HG03469 (cell line): ENCODE results near the gene SAFB2.

Experiments used
- ATAC-seq: cut with Tn5 transposase; IDR thresholded peaks from one replicate; pipeline ENCODE4 v1.9.1; 2021; ENCODE audit warnings: mild to moderate bottlenecking, moderate library complexity, moderate number of reproducible peaks; ENCODE audit not compliant: unreplicated experiment

SAFB2 gene

DNA sequence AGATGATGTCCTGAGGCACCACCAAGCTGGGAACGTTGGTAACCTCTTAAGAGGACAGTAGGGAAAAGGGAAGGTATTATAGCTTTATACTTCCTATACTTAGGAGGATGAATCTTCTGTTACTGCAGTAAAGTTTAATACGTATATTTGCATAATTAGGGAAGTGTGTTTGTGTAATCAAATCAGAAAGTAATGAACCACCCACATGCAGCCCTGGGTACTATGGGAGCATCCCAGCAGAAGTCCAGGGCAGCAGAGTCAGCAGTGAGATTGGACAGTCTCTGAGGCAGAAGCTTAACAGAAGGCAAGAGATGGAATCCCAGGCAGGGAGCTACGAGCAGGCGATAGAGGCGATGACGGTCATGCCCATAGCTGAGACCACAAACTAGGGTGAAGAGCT is 12.9 kb upstream of the SAFB2 start:
- ATAC-seq: no peak

DNA sequence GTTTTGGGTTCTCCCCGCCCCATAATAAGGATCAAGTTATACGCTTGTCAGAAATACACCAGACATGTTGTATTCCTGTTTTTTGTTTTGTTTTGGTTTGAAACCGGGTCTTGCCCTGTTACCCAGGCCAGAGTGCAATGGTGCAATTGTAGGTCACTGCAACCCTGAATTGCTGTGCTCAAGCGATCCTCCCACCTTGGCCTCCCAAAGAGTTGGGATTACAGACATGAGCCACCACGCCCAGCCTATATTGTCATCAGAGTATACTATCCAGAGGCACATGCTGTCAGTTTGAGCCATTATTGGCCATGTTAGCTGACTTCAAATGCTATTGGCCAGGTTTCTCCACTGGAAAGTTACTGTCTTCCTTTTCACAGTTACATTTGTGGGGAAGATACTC is 10.1 kb upstream of the SAFB2 start:
- ATAC-seq: no peak

DNA sequence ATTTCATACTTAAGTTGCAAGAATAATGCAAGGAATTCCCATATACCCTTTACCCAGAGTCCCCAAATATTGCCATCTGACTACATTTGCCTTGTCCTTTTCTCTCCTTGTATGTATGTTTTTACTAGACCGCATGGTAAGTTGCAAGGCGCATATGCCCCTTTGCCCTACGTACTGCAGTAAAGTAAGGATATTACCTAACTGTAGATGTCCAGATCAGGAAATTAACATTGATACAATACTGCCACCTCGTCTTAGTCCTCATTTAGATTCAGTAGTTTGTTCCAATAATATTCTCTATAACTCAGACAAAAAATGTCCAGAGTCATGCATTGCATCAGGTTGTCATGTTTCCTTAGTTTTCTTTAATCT is 9.7 kb upstream of the SAFB2 start:
- ATAC-seq: no peak

DNA sequence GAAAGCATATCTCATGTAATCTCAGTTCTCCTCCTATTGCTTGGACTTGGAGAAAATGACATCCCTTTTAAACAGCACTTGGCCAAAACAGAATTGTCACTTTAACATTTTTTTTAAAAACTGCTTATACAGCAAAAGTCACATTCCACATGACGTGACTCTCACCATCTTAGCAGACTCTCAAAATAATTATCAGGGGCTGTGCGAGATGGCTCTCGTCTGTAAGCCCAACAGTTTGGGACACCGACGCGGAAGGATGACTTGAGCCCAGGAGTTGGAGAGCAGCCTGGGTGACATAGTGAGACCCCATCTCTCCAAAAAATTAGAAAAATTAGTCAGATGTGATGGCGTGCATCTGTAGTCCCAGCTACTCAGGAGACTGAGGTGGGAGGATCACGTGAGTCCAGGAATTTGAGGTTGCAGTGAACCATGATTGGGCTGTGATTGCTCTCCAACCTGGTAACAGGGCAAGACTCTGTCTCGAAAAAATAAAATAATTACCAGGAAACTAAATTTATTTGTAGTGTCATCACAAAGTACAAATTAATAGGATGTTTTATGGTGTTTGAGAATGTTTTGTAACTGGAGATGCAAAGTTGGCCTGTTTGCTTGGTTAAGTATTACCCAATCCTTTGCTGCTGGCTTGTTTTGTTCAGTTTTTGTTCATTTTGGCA is 9.1 kb upstream of the SAFB2 start:
- ATAC-seq: no peak

DNA sequence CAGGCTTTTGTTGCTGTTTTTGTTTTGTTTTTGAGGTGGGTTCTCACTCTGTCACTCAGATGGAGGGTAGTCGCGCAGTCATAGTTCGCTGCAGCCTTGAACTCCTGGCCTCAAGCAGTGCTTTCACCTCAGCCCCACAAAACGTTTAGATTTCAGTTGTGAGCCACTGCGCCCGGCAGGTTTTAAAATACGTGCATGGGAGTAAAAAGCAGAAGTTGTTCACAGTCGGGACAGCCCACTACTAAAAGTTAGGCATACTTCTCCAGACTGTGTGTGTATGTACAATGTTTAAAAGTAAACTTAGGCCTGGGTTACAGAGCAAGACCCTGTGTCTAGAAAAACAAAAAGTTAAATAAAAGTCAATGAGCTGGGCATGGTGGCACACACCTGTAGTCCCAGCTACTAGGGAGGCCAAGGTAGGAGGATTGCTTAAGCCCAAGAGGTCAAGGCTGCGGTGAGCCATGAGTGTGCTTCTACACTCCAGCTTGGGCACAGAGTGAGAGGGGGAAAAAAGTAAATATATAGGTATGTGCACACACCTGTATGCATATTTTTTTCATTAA is 6.4 kb upstream of the SAFB2 start:
- ATAC-seq: no peak

DNA sequence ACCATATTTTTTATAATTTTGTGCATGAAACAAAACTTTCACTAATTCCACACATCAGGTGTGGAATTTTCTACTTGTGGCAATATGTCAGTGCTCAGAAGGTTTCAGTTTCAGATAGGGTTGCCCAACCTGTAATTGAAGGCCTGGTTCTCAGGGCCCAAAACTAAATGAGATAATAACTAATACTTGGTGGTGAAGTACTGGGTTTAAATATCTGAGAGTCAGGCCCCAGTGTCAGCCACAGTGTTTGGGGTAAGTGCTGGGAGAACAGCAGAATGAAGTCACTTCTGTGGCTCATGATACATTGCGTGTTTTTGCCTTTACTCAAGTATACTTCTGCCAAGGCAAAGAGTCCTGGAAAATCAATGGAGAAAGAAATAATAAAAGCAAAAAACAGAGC is 5.9 kb upstream of the SAFB2 start:
- ATAC-seq: no peak

DNA sequence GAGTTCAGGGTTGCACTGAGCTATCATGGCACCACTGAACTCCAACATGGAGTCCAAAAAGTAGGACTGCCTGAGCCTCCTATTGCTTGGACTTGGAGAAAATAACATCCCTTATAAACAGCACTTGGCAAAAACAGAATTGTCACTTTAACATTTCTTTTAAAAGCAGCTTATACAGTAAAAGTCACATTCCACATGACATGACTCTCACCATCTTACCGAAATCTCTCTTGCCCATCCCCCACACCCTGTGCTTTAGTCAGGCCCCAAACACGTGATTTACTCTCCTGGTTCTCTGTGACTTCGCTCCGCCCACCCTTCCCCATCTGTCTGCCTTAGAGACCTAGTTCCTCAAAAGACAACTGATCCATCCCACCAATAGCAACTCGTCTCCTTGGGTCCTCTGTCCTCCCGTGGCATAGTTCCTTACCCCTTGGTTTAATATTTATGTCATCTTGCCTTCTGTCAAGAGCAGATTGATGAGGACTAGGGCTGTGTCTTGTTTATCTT is 4.9 kb upstream of the SAFB2 start:
- no peak for ATAC-seq

DNA sequence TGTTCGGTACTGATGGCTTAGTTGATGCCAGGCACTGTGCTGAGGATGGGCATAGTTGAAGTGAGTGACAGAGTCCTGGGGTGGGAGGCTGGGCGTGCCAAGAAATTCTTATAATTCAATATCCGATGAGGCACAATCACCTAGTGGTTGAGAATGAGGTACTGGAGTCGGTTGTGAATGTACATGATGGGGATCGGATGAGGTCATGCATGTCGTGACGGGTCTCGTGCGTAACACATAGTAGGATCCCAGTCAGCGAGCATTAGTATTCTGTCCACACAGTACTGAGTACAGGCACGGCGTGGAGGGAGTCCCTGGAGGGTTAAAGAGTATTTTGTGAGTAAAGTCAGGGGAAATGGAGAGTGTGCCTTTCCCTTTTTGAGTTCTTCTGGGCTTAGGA is 3.1 kb upstream of the SAFB2 start:
- ATAC-seq: no peak

DNA sequence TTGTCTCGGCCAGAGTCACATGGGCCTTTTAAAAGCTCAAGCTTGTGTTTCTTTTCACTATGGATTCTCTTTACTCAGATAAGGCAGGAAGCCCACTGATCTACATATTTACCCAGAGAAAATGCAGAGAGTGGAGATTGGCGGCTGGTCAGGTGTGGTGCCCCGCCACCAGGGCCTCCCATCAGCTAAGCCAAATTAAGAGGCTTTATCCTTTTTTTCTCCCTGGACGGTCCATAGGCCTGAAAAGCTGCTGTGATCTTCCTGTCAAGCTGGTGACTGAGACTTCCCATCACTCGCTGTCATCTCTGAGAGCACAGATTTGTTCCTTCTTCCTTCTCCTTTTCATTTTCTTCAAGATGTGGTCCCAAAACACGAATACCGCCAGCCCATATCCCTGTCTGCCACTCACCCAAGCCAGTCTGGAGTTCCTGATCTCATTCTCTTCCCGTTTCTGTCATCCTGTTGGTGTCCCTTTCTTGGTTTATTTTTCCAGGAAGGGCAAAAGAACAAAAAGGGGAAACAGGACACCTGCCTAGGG is 2.2 kb upstream of the SAFB2 start:
- no peak for ATAC-seq

DNA sequence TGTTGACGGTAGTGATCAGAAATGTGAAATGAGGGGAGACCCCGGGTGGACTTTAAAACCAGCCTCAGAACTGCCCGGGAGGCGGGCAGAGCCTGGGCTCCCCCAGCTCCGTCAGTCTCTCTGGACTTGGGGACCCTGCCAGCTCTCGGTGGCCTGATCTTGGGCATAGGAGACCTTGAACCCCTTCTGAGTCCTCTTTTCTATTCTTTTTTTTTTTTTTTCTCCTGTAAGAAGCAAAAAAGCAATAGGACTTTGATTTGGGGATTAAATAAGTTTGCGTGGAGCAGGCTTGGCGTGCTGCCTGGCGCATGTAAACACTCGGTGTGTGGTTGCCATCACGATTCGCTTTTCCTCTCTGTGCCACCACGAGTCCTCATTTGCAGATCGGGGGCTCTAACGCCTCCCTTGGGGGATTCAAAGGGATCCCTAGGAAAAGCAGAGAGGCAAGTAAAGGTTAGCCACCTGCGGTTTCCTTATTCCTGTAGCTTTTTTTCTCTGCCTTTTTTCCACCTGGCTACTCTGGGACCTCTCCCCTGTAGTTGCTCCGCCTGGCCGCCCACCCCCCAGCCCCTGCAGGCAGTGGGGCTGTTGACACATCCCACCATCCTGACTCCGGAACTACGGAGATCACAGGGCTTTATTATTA is 1.6 kb upstream of the SAFB2 start:
- no peak for ATAC-seq

DNA sequence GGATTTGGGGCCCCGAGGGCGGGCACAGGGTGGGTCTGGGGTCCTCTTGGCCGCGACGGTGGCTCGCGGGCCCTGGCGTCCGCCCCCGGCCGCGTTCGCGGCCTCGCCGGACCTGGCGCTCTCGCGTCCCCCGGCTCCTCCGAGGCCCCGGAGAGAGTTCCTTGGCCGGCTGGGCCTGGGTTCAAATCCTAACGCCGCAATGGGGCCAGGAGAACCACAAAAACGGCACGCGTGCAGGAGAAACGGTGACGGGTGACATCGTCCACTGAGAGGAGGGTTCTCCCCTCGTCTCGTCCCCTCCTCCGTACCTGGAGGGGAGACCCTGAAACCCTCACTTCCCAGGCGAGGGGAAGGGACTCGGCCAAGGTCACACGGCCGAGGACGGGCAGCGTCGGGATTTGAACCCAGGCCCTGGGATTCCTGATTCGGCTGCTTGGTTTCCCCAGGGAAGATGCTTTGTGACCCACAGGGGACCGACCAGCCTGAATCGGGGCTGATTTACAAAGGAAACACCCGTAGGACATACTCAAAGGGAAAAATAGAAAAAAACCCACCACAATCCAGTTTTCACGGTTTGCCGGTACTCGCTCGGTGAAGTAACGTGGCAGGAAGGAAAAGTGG is 931 bp upstream of the SAFB2 start:
- no peak for ATAC-seq

DNA sequence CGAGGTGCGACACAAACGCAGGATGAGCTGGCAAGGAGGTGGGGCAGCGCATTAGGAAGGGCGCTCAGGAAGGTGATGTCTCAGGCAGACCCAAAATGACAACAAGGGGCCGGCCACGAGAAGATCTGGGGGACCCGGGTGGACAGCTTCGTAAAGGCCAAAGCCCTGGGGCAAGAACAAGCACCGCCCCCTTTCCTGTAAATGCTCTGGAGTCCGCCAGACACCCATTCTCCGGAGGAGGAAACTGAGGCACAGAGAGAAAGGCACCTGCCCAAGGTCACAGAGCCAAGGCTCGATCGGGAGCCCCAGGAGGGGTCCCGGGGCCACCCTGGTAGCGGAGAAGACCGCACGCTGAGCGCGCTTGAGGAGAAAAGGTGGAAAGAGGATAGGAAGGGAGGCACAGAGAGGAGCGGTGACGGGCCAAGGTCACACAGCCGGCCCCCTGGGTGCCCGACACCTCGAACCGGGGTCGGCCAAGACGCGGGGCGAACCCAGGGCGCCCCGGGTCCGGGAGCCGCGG is 571 bp downstream of the SAFB2 start:
- no peak for ATAC-seq

DNA sequence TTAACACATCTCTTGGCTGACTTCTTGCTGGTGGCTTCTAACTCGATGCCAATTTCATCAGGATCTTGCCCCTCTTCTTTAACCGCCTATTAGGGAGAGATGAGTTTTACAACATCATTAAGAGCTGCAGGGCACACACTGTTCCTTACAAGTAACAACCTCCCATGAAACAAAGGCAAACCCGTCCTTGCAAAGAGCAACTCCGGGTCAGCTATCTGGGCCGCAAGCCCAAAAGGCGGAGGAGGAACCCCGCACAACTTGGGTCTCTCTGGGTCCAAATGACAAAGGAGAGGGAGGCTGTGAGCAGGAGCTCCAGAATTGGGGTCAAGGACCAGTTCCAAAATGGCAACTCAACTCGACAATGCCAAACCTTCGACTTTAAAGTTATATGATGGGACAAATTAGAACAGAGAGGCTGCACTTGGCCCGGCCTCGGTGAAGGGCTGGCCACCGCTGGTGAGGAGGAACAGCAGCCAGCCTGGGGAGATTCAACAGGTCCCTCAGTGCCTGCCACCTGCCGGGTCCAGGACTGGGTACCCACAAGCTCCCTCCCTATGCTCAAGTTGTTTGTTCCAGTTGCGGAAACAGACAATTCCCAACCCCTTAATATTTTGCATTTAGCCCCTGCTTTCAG is 1.1 kb downstream of the SAFB2 start:
- ATAC-seq: no peak

DNA sequence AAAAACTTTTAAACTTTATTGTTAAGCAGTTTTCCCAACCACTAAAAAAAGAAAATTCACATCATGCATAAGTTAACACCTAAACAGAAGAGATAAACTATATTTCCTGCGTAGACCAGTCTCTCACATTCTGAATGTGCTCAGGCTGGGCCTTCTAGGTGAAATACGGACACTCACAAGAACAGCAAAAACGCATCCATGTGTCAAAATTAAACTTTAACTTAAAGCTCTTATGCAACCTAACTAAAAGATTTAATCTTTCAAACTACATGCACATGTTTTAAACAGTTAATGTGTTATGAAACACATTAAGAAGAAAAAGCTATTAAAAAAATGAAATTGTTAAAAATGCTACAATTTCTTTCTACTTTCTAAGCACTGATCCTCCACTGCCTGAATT is 2.6 kb downstream of the SAFB2 start:
- no peak for ATAC-seq

DNA sequence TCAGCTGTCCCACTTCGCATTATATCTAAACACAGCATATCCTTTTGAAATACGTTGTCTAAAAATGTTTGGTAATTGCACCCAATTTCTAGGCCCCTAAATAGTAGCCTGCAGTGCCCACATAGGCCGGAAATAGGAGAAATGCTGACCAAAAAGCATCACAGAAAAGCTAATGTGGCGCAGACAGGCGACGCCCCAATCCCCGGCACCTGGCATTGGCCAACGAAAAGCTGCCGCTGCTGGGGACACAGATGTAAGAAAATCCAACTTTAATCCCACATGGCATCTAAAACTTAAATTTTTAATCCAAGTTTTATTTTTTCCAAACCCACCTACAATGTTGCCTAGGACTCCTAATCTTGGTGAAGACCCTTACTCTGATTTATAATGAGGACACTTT is 4.0 kb downstream of the SAFB2 start:
- no peak for ATAC-seq

DNA sequence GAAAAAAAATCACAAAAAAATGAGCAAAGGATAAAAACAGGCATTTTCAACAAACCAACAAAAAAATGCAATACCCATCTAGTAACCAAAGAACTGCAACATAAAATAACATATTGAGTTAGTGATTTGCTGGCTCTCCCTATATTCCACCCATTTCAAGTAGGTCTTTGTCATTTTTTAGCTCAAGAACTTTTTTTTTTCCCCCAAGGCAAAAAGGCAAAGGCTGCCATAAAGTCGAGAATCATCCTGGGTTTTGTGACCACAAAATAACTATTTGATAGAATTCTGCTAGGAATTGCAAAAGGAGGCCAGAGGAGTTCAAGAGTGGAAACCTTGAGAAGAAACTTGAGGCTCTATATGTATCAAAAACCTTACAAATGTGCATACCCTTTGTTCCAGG is 5.5 kb downstream of the SAFB2 start:
- ATAC-seq: no peak

DNA sequence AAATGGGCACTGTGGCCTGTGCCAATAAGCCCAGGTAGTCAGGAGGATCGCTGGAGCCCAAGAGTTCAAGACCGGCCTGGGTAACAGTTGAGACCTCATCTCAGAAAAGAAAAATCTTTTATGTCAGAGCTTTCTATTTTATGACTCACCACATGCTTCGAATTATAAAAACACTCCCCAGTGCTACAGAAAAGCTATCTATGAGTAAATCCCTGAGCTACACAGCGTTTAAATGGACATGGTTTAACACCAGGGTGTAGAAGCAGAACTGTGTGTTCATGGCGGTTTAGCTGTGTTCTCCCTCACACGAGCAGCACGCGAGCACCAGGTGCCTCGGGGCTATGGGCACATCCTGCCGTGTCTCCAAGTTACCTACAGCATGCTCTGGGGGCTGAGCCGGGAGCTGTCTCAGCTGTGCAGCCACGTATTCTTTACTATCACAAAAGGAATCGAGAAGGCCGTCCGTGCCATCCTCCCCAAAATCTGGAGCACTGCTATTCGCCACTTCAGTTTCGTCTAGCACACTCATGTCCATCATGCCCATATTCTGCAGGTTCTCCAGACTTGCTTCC is 6.7 kb downstream of the SAFB2 start:
- ATAC-seq: no peak

DNA sequence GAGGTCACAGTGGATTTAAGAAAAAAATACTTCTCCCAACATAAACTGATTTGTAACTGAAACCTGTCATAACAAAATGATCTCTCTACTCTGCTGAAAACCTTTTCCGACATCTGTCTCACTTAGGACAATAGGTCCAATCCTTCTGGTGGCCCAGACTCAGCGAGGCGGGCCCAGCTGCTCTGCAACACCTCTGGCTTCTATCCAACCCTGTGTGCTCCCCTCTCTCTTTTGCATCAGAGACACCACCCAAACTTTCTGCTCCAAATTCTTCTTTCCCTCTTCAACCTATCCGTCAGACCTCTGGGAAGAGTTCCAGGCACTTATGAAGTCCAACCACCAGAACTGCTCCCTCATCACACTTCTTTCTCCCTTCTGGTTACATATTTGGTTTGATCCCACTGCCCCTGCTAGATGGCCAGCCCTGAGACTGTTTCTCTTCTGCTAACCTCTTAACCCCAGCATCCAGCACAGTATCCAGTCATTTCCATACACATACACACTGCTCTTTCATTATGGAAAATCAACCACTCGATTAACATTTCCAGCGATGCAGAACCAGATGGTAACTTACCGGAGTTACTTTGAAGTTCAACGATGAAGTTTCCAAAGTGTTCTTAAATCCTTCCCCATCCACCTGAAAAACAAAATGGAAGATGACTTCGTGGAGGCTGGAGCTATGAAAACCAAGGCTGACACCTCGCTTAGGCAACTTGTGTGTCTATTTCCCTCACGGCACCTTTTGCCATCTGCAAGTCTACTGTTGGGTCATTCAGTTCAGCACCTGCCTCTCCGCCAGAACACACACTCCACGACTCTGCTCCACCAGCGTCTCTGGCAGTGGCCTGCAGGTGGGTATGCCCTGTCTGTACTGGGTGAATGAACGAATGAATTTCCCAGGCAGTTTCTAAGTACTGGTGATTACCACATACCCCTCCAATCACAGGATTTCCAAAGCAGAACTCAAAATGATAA is 9.4 kb downstream of the SAFB2 start:
- ATAC-seq: no peak

DNA sequence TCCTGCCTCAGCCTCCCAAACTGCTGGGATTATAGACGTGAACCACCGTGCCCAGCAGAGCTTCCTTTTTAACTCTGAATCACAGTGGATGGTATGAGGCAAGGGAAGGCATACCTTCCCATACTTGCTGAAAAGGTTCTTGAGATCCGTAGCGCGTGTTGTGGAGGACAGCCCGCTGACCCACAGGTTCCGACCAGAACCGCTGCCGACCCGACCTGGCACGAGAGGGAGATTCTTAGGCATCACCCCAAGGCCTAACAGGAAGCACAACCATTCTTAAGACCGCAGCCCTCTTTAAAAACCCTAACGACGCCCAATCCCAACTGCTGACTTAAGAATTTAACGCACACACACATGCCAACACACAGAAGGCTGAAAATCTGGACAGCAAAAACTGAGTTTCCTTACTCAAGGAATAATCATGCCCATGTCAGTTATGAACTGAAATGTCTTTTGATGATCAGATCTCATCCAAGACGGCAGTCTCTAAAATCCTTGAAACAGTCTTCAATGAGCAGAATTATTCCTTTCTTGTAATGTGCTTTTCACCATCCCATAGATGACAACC is 12.6 kb downstream of the SAFB2 start:
- ATAC-seq: no peak
